ENCODE data around the gene CDH4.

Gene CDH4

GRCh38 chr20:61499859-61500554, 247.9 kb downstream of the CDH4 start:
- no peak for DNase-seq

- peak; percentile 56 for DNase-seq
Measured at GRCh38 chr20:61500791-61501321, 248.8 kb downstream of the CDH4 start.

- DNase-seq: peak; percentile 38
Measured at GRCh38 chr20:61502433-61502832, 250.4 kb downstream of the CDH4 start.

- no peak for DNase-seq
Measured at GRCh38 chr20:61503106-61503505, 251.0 kb downstream of the CDH4 start.

- DNase-seq: no peak
Measured at GRCh38 chr20:61505508-61505907, 253.4 kb downstream of the CDH4 start.

GRCh38 chr20:61507778-61508177, 255.7 kb downstream of the CDH4 start:
- DNase-seq: no peak

GRCh38 chr20:61508301-61509096, 256.4 kb downstream of the CDH4 start:
- no peak for DNase-seq

- DNase-seq: no peak
Measured at GRCh38 chr20:61510778-61511330, 258.8 kb downstream of the CDH4 start.

- DNase-seq: no peak
Measured at GRCh38 chr20:61512475-61512874, 260.4 kb downstream of the CDH4 start.

GRCh38 chr20:61513124-61514017, 261.3 kb downstream of the CDH4 start:
- no peak for DNase-seq

GRCh38 chr20:61514018-61514365, 261.9 kb downstream of the CDH4 start:
- no peak for DNase-seq

GRCh38 chr20:61514396-61514795, 262.3 kb downstream of the CDH4 start:
- DNase-seq: no peak

- no peak for DNase-seq
Measured at GRCh38 chr20:61514805-61515505, 262.9 kb downstream of the CDH4 start.

GRCh38 chr20:61515922-61516321, 263.9 kb downstream of the CDH4 start:
- no peak for DNase-seq

- DNase-seq: no peak
Measured at GRCh38 chr20:61516346-61517208, 264.5 kb downstream of the CDH4 start.

- no peak for DNase-seq
Measured at GRCh38 chr20:61517419-61517818, 265.4 kb downstream of the CDH4 start.

- DNase-seq: no peak
Measured at GRCh38 chr20:61518424-61518951, 266.4 kb downstream of the CDH4 start.

GRCh38 chr20:61519488-61519887, 267.4 kb downstream of the CDH4 start:
- DNase-seq: no peak

GRCh38 chr20:61520076-61520892, 268.2 kb downstream of the CDH4 start:
- no peak for DNase-seq
